ENCODE data around the gene CTBP1.

CTBP1 gene

GRCh38 chr4:1250921-1251772, 2.2 kb upstream of the CTBP1 start:
- Histone ChIP-seq H3K27me3 (ENCODE audit: control insufficient read depth in 2 of 2, insufficient read depth in 2 of 2, low read length in 2 of 2) (no peaks in the 10 kb centered on the region), H3K27ac (ENCODE audit: low read depth in 2 of 2, low read length in 2 of 2) (no peak overlapping the region), H3K9me3 (ENCODE audit: control insufficient read depth in 2 of 2, low read length in 2 of 2) (no peaks in the 10 kb centered on the region), H3K4me1 (ENCODE audit: control insufficient read depth in 2 of 2, insufficient read depth in 2 of 2, low read length in 2 of 2) (peaks cover 24 to 25% of the 10 kb centered on the region in 2 donors), H3K4me3 (ENCODE audit: low read length in 2 of 2) (peak overlapping the region in 1 of 2 donors; percentile 9), H3K9ac (ENCODE audit: low read depth in 1 of 2, low read length in 2 of 2) (no peak overlapping the region), H3K36me3 (ENCODE audit: control insufficient read depth in 2 of 2, insufficient read depth in 2 of 2, low read length in 2 of 2) (peaks cover 0 to 4% of the 10 kb centered on the region in 2 donors)

- Histone ChIP-seq H3K27ac (ENCODE audit: low read depth in 2 of 2, low read length in 2 of 2) (peak overlapping the region; percentile 92 to 93), H3K4me1 (ENCODE audit: control insufficient read depth in 2 of 2, insufficient read depth in 2 of 2, low read length in 2 of 2) (peaks cover 29 to 30% of the 10 kb centered on the region in 2 donors), H3K4me3 (ENCODE audit: low read length in 2 of 2) (peak overlapping the region in 1 of 2 donors; percentile 74), H3K9me3 (ENCODE audit: control insufficient read depth in 2 of 2, low read length in 2 of 2) (no peaks in the 10 kb centered on the region), H3K36me3 (ENCODE audit: control insufficient read depth in 2 of 2, insufficient read depth in 2 of 2, low read length in 2 of 2) (peaks cover 0 to 4% of the 10 kb centered on the region in 2 donors), H3K9ac (ENCODE audit: low read depth in 1 of 2, low read length in 2 of 2) (peak overlapping the region in 1 of 2 donors; percentile 74), H3K27me3 (ENCODE audit: control insufficient read depth in 2 of 2, insufficient read depth in 2 of 2, low read length in 2 of 2) (no peaks in the 10 kb centered on the region)
Observed at GRCh38 chr4:1250527-1250812, 1.5 kb upstream of the CTBP1 start.

GRCh38 chr4:1249731-1250526, 999 bp upstream of the CTBP1 start:
- Histone ChIP-seq H3K27me3 (ENCODE audit: control insufficient read depth in 2 of 2, insufficient read depth in 2 of 2, low read length in 2 of 2) (no peaks in the 10 kb centered on the region), H3K9me3 (ENCODE audit: control insufficient read depth in 2 of 2, low read length in 2 of 2) (no peaks in the 10 kb centered on the region), H3K27ac (ENCODE audit: low read depth in 2 of 2, low read length in 2 of 2) (peak overlapping the region; percentile 92 to 93), H3K36me3 (ENCODE audit: control insufficient read depth in 2 of 2, insufficient read depth in 2 of 2, low read length in 2 of 2) (peaks cover 3 to 4% of the 10 kb centered on the region in 2 donors), H3K4me1 (ENCODE audit: control insufficient read depth in 2 of 2, insufficient read depth in 2 of 2, low read length in 2 of 2) (peaks cover 34 to 35% of the 10 kb centered on the region in 2 donors), H3K9ac (ENCODE audit: low read depth in 1 of 2, low read length in 2 of 2) (peak overlapping the region; percentile 74 to 90), H3K4me3 (ENCODE audit: low read length in 2 of 2) (peak overlapping the region; percentile 73 to 74)

- Histone ChIP-seq H3K4me3 (ENCODE audit: low read length in 2 of 2) (peak overlapping the region; percentile 73 to 74), H3K27me3 (ENCODE audit: control insufficient read depth in 2 of 2, insufficient read depth in 2 of 2, low read length in 2 of 2) (no peaks in the 10 kb centered on the region), H3K36me3 (ENCODE audit: control insufficient read depth in 2 of 2, insufficient read depth in 2 of 2, low read length in 2 of 2) (peaks cover 4% of the 10 kb centered on the region in 2 donors), H3K4me1 (ENCODE audit: control insufficient read depth in 2 of 2, insufficient read depth in 2 of 2, low read length in 2 of 2) (peaks cover 36 to 40% of the 10 kb centered on the region in 2 donors), H3K9me3 (ENCODE audit: control insufficient read depth in 2 of 2, low read length in 2 of 2) (no peaks in the 10 kb centered on the region), H3K27ac (ENCODE audit: low read depth in 2 of 2, low read length in 2 of 2) (peak overlapping the region; percentile 92 to 93), H3K9ac (ENCODE audit: low read depth in 1 of 2, low read length in 2 of 2) (peak overlapping the region; percentile 74 to 90)
Observed at GRCh38 chr4:1249148-1249730, 309 bp upstream of the CTBP1 start.

- H3K27me3 ChIP-seq (ENCODE audit: control insufficient read depth in 2 of 2, insufficient read depth in 2 of 2, low read length in 2 of 2): no peaks in the 10 kb centered on the region
- H3K36me3 ChIP-seq (ENCODE audit: control insufficient read depth in 2 of 2, insufficient read depth in 2 of 2, low read length in 2 of 2): peaks cover 4% of the 10 kb centered on the region in 2 donors
- H3K4me1 ChIP-seq (ENCODE audit: control insufficient read depth in 2 of 2, insufficient read depth in 2 of 2, low read length in 2 of 2): peaks cover 40 to 51% of the 10 kb centered on the region in 2 donors
Observed at GRCh38 chr4:1247864-1248244, 1.1 kb downstream of the CTBP1 start.

GRCh38 chr4:1246901-1247863, 1.7 kb downstream of the CTBP1 start:
- Histone ChIP-seq H3K27ac (ENCODE audit: low read depth in 2 of 2, low read length in 2 of 2) (peak overlapping the region; percentile 92 to 94), H3K9me3 (ENCODE audit: control insufficient read depth in 2 of 2, low read length in 2 of 2) (no peaks in the 10 kb centered on the region), H3K36me3 (ENCODE audit: control insufficient read depth in 2 of 2, insufficient read depth in 2 of 2, low read length in 2 of 2) (peaks cover 4% of the 10 kb centered on the region in 2 donors), H3K4me1 (ENCODE audit: control insufficient read depth in 2 of 2, insufficient read depth in 2 of 2, low read length in 2 of 2) (peaks cover 47 to 55% of the 10 kb centered on the region in 2 donors), H3K9ac (ENCODE audit: low read depth in 1 of 2, low read length in 2 of 2) (peak overlapping the region; percentile 75 to 85), H3K4me3 (ENCODE audit: low read length in 2 of 2) (peak overlapping the region; percentile 79 to 81), H3K27me3 (ENCODE audit: control insufficient read depth in 2 of 2, insufficient read depth in 2 of 2, low read length in 2 of 2) (no peaks in the 10 kb centered on the region)

More at GRCh38 chr4:1247864-1248244, 1.1 kb downstream of the CTBP1 start:
- Histone ChIP-seq H3K9me3 (ENCODE audit: control insufficient read depth in 2 of 2, low read length in 2 of 2) (no peaks in the 10 kb centered on the region), H3K4me3 (ENCODE audit: low read length in 2 of 2) (peak overlapping the region; percentile 79 to 81), H3K9ac (ENCODE audit: low read depth in 1 of 2, low read length in 2 of 2) (peak overlapping the region; percentile 75 to 85), H3K27ac (ENCODE audit: low read depth in 2 of 2, low read length in 2 of 2) (peak overlapping the region; percentile 92 to 94)

- Histone ChIP-seq H3K9me3 (ENCODE audit: control insufficient read depth in 2 of 2, low read length in 2 of 2) (no peaks in the 10 kb centered on the region), H3K4me1 (ENCODE audit: control insufficient read depth in 2 of 2, insufficient read depth in 2 of 2, low read length in 2 of 2) (peaks cover 55 to 62% of the 10 kb centered on the region in 2 donors), H3K9ac (ENCODE audit: low read depth in 1 of 2, low read length in 2 of 2) (peak overlapping the region in 1 of 2 donors; percentile 4), H3K36me3 (ENCODE audit: control insufficient read depth in 2 of 2, insufficient read depth in 2 of 2, low read length in 2 of 2) (peaks cover 2 to 4% of the 10 kb centered on the region in 2 donors), H3K27ac (ENCODE audit: low read depth in 2 of 2, low read length in 2 of 2) (peak overlapping the region in 1 of 2 donors; percentile 94), H3K27me3 (ENCODE audit: control insufficient read depth in 2 of 2, insufficient read depth in 2 of 2, low read length in 2 of 2) (no peaks in the 10 kb centered on the region), H3K4me3 (ENCODE audit: low read length in 2 of 2) (peak overlapping the region; percentile 79 to 81)
Observed at GRCh38 chr4:1246111-1246881, 2.6 kb downstream of the CTBP1 start.

- H3K4me3 ChIP-seq (ENCODE audit: low read length in 2 of 2): no peak overlapping the region
- H3K27ac ChIP-seq (ENCODE audit: low read depth in 2 of 2, low read length in 2 of 2): no peak overlapping the region
- peaks cover 5 to 10% of the 10 kb centered on the region in 2 donors for H3K36me3 ChIP-seq (ENCODE audit: control insufficient read depth in 2 of 2, insufficient read depth in 2 of 2, low read length in 2 of 2)
- no peak overlapping the region for H3K9ac ChIP-seq (ENCODE audit: low read depth in 1 of 2, low read length in 2 of 2)
- H3K9me3 ChIP-seq (ENCODE audit: control insufficient read depth in 2 of 2, low read length in 2 of 2): no peaks in the 10 kb centered on the region
- peaks cover 59 to 60% of the 10 kb centered on the region in 2 donors for H3K4me1 ChIP-seq (ENCODE audit: control insufficient read depth in 2 of 2, insufficient read depth in 2 of 2, low read length in 2 of 2)
- no peaks in the 10 kb centered on the region for H3K27me3 ChIP-seq (ENCODE audit: control insufficient read depth in 2 of 2, insufficient read depth in 2 of 2, low read length in 2 of 2)
Observed at GRCh38 chr4:1245481-1246051, 3.4 kb downstream of the CTBP1 start.
